ACC112 (cell line): ENCODE data around the gene PER3.
A peak's percentile ranks its signal among the peaks of the same experiment; 100 is the strongest.

ENCODE experiments used
- H2AFZ ChIP-seq: fragments of 200-600 bp; sonication (generic); one replicate; pipeline ENCODE4 v1.6.0; 2017; ENCODE audit warnings: antibody characterized with exemption, low read length; ENCODE audit not compliant: unreplicated experiment
- H3K27ac ChIP-seq: fragments of 200-600 bp; sonication (generic); 2 replicates; pipeline ENCODE4 v1.5.1; 2014; ENCODE audit warnings: low read depth, mild to moderate bottlenecking, antibody characterized with exemption, low read length, moderate library complexity
- H3K27me3 ChIP-seq: fragments of 200-600 bp; sonication (generic); 2 replicates; pipeline ENCODE4 v1.6.1; 2014; ENCODE audit warnings: mild to moderate bottlenecking, antibody characterized with exemption, low read length, moderate library complexity, mixed read lengths; ENCODE audit not compliant: insufficient read depth
- H3K36me3 ChIP-seq: fragments of 200-600 bp; sonication (generic); 2 replicates; pipeline ENCODE4 v1.6.1; 2016; ENCODE audit warnings: mild to moderate bottlenecking, antibody characterized with exemption, low read length, moderate library complexity, mixed read lengths; ENCODE audit not compliant: insufficient read depth
- H3K4me1 ChIP-seq: fragments of 200-600 bp; sonication (generic); one replicate; pipeline ENCODE4 v1.6.1; 2016; ENCODE audit warnings: low read length, mixed read lengths; ENCODE audit not compliant: insufficient read depth, unreplicated experiment, control insufficient read depth
- H3K4me3 ChIP-seq: fragments of 200-600 bp; sonication (generic); 2 replicates; pipeline ENCODE4 v1.5.1; 2014; ENCODE audit warnings: mild to moderate bottlenecking, low read depth, low read length
- H3K79me2 ChIP-seq: fragments of 200-600 bp; sonication (generic); one replicate; pipeline ENCODE4 v1.6.0; 2016; ENCODE audit warnings: low read length; ENCODE audit not compliant: control insufficient read depth, unreplicated experiment, insufficient read depth

PER3 gene

GRCh38 chr1:7783826-7784491 is at the start of gene PER3:
PER3 (plus strand) TSS chr1:7784291; CDS start chr1:7784878, 587 bp downstream.
- peaks cover 10% of the 10 kb centered on the region for H3K4me1 ChIP-seq
- H2AFZ ChIP-seq, result peak within 1 kb of the TSS; percentile 57
- peak within 1 kb of the TSS; percentile 17; the same call in 1 of the 2 replicates for H3K27ac ChIP-seq
- H3K27me3 ChIP-seq, result no peaks in the 10 kb centered on the region
- peak within 1 kb of the TSS; percentile 90 for H3K4me3 ChIP-seq
- H3K36me3 ChIP-seq, result peaks cover 21% of the 10 kb centered on the region
- no peaks in the 10 kb centered on the region for H3K79me2 ChIP-seq

GRCh38 chr1:7738044-7738443 is 46.0 kb upstream of the PER3 start:
- no peak overlapping the region for H2AFZ ChIP-seq
- no peaks in the 10 kb centered on the region for H3K79me2 ChIP-seq
- no peaks in the 10 kb centered on the region for H3K4me1 ChIP-seq
- H3K27me3 ChIP-seq, result peaks cover 45% of the 10 kb centered on the region
- no peak overlapping the region for H3K4me3 ChIP-seq
- H3K36me3 ChIP-seq, result no peaks in the 10 kb centered on the region
- no peak overlapping the region for H3K27ac ChIP-seq

- Histone ChIP-seq H3K27ac (no peak overlapping the region), H2AFZ (no peak overlapping the region), H3K27me3 (peaks cover 13% of the 10 kb centered on the region), H3K36me3 (no peaks in the 10 kb centered on the region), H3K4me3 (no peak overlapping the region), H3K4me1 (no peaks in the 10 kb centered on the region), H3K79me2 (no peaks in the 10 kb centered on the region)
These were observed 40.7 kb upstream of the PER3 start for GRCh38 chr1:7743346-7743745.

GRCh38 chr1:7744882-7745281 is 39.2 kb upstream of the PER3 start:
- no peaks in the 10 kb centered on the region for H3K79me2 ChIP-seq
- H3K36me3 ChIP-seq, result no peaks in the 10 kb centered on the region
- no peak overlapping the region for H3K4me3 ChIP-seq
- H2AFZ ChIP-seq, result no peak overlapping the region
- H3K4me1 ChIP-seq, result no peaks in the 10 kb centered on the region
- H3K27me3 ChIP-seq, result peaks cover 4% of the 10 kb centered on the region; the same call in 1 of the 2 replicates
- no peak overlapping the region for H3K27ac ChIP-seq

- H3K4me3 ChIP-seq, result no peak overlapping the region
- H3K27me3 ChIP-seq, result peaks cover 2% of the 10 kb centered on the region; the same call in 1 of the 2 replicates
- no peak overlapping the region for H3K27ac ChIP-seq
- H2AFZ ChIP-seq, result no peak overlapping the region
- H3K79me2 ChIP-seq, result no peaks in the 10 kb centered on the region
- H3K4me1 ChIP-seq, result no peaks in the 10 kb centered on the region
- H3K36me3 ChIP-seq, result no peaks in the 10 kb centered on the region
These were observed 38.3 kb upstream of the PER3 start for GRCh38 chr1:7745783-7746182.

GRCh38 chr1:7747605-7748004 is 36.5 kb upstream of the PER3 start:
- H3K4me1 ChIP-seq, result no peaks in the 10 kb centered on the region

GRCh38 chr1:7749126-7749525 is 35.0 kb upstream of the PER3 start:
- H3K27me3 ChIP-seq, result no peaks in the 10 kb centered on the region
- no peak overlapping the region for H3K27ac ChIP-seq
- no peaks in the 10 kb centered on the region for H3K36me3 ChIP-seq
- H3K4me1 ChIP-seq, result peaks cover 12% of the 10 kb centered on the region
- H2AFZ ChIP-seq, result no peak overlapping the region
- H3K4me3 ChIP-seq, result no peak overlapping the region
- H3K79me2 ChIP-seq, result no peaks in the 10 kb centered on the region

More at GRCh38 chr1:7747605-7748004, 36.5 kb upstream of the PER3 start:
- Histone ChIP-seq H3K79me2 (no peaks in the 10 kb centered on the region), H2AFZ (no peak overlapping the region), H3K4me3 (no peak overlapping the region), H3K27ac (no peak overlapping the region), H3K27me3 (no peaks in the 10 kb centered on the region), H3K36me3 (no peaks in the 10 kb centered on the region)

GRCh38 chr1:7751174-7751573 is 32.9 kb upstream of the PER3 start:
- H2AFZ ChIP-seq, result no peak overlapping the region
- H3K36me3 ChIP-seq, result no peaks in the 10 kb centered on the region
- H3K4me3 ChIP-seq, result no peak overlapping the region
- no peaks in the 10 kb centered on the region for H3K79me2 ChIP-seq
- H3K27ac ChIP-seq, result no peak overlapping the region
- peaks cover 13% of the 10 kb centered on the region for H3K4me1 ChIP-seq
- H3K27me3 ChIP-seq, result no peaks in the 10 kb centered on the region

- Histone ChIP-seq H3K27me3 (no peaks in the 10 kb centered on the region), H3K36me3 (no peaks in the 10 kb centered on the region), H3K27ac (no peak overlapping the region), H2AFZ (peak overlapping the region; percentile 93), H3K4me3 (peak overlapping the region; percentile 78), H3K4me1 (peaks cover 13% of the 10 kb centered on the region), H3K79me2 (no peaks in the 10 kb centered on the region)
These were observed 31.3 kb upstream of the PER3 start for GRCh38 chr1:7752512-7753417.

- Histone ChIP-seq H3K27ac (no peak overlapping the region), H3K4me3 (no peak overlapping the region), H2AFZ (peak overlapping the region; percentile 80), H3K36me3 (no peaks in the 10 kb centered on the region), H3K79me2 (no peaks in the 10 kb centered on the region), H3K27me3 (no peaks in the 10 kb centered on the region), H3K4me1 (peaks cover 13% of the 10 kb centered on the region)
These were observed 30.4 kb upstream of the PER3 start for GRCh38 chr1:7753641-7754040.
